HG02798 (cell line): ENCODE results near the gene B3GALT6.

Experiments
- ATAC-seq: cut with Tn5 transposase; IDR thresholded peaks from one replicate; pipeline ENCODE4 v1.9.1; 2021; ENCODE audit warnings: mild to moderate bottlenecking; ENCODE audit not compliant: unreplicated experiment, poor library complexity

Gene B3GALT6

GRCh38 chr1:1229770-1230169 lies 2.3 kb upstream of the B3GALT6 start:
- no peak for ATAC-seq

GRCh38 chr1:1230656-1231399 lies 1.2 kb upstream of the B3GALT6 start:
- ATAC-seq = no peak

- ATAC-seq = peak; percentile 94
Measured at GRCh38 chr1:1231400-1232207, 433 bp upstream of the B3GALT6 start, which contains the start of gene SDF4. Gene SDF4, minus strand, starts transcription at chr1:1232001. Its CDS starts 3,229 bp downstream, at chr1:1228772.

GRCh38 chr1:1232796-1233566 lies 944 bp downstream of the B3GALT6 start:
- no peak for ATAC-seq

- ATAC-seq = no peak
Measured at GRCh38 chr1:1233567-1233892, 1.5 kb downstream of the B3GALT6 start.

- no peak for ATAC-seq
Measured at GRCh38 chr1:1234180-1234808, 2.3 kb downstream of the B3GALT6 start.

- ATAC-seq = no peak
Measured at GRCh38 chr1:1235016-1235744, 3.1 kb downstream of the B3GALT6 start.

- ATAC-seq = no peak
Measured at GRCh38 chr1:1236176-1236763, 4.2 kb downstream of the B3GALT6 start.

- no peak for ATAC-seq
Measured at GRCh38 chr1:1236945-1237873, 5.2 kb downstream of the B3GALT6 start.

GRCh38 chr1:1237874-1238701 lies 6.1 kb downstream of the B3GALT6 start:
- ATAC-seq = no peak

GRCh38 chr1:1238702-1239178 lies 6.7 kb downstream of the B3GALT6 start:
- ATAC-seq = no peak

GRCh38 chr1:1239227-1239613 lies 7.2 kb downstream of the B3GALT6 start:
- ATAC-seq = no peak

GRCh38 chr1:1239614-1240347 lies 7.7 kb downstream of the B3GALT6 start:
- no peak for ATAC-seq

- ATAC-seq = no peak
Measured at GRCh38 chr1:1240348-1240732, 8.3 kb downstream of the B3GALT6 start.

- ATAC-seq = no peak
Measured at GRCh38 chr1:1240822-1241587, 9.0 kb downstream of the B3GALT6 start.

- ATAC-seq = no peak
Measured at GRCh38 chr1:1241588-1242219, 9.7 kb downstream of the B3GALT6 start.
